Astrocyte of the spinal cord (primary cell): Measurements from ENCODE around the gene SORBS2.

Experiments
- DNase-seq: peaks from one replicate; pipeline ENCODE4 v3.0.0; 2011; ENCODE audit warnings: low read depth, low spot score
- H3K4me3 ChIP-seq: 2 replicates; pipeline ENCODE4 v1.5.1; 2011; ENCODE audit warnings: low read depth, mild to moderate bottlenecking, low read length, moderate library complexity
- CTCF ChIP-seq: IDR thresholded peaks from 2 replicates; pipeline ENCODE4 v1.5.1; 2012; ENCODE audit warnings: low read depth, mild to moderate bottlenecking, low read length, inconsistent platforms
- in situ Hi-C: cut with HindIII; loops from 2 replicates; pipeline ENCODE4 v1.10.0; 2017; ENCODE audit warnings: low sequenced_read_pairs

The SORBS2 gene

GRCh38 chr4:185664481-185664880 lies 147.5 kb downstream of the SORBS2 start:
- H3K4me3 ChIP-seq, result no peak overlapping the region
- in situ Hi-C loops, result no loop called here
- TF ChIP-seq CTCF, result no peak
- DNase-seq, result no peak

GRCh38 chr4:185662030-185662778 lies 149.8 kb downstream of the SORBS2 start:
- no peak for TF ChIP-seq CTCF
- DNase-seq, result no peak
- H3K4me3 ChIP-seq, result no peak overlapping the region
- in situ Hi-C loops, result no loop called here

GRCh38 chr4:185660340-185660739 lies 151.7 kb downstream of the SORBS2 start:
- no peak overlapping the region for H3K4me3 ChIP-seq
- no peak for TF ChIP-seq CTCF
- in situ Hi-C loops, result no loop called here
- no peak for DNase-seq

GRCh38 chr4:185657699-185658098 lies 154.3 kb downstream of the SORBS2 start:
- H3K4me3 ChIP-seq, result no peak overlapping the region
- no peak for DNase-seq
- in situ Hi-C loops, result no loop called here
- TF ChIP-seq CTCF, result no peak

GRCh38 chr4:185657183-185657582 lies 154.8 kb downstream of the SORBS2 start:
- in situ Hi-C loops, result no loop called here
- H3K4me3 ChIP-seq, result no peak overlapping the region
- no peak for TF ChIP-seq CTCF
- no peak for DNase-seq

- peak; percentile 75 for DNase-seq
- in situ Hi-C loops, result no loop called here
- H3K4me3 ChIP-seq, result peak overlapping the region; percentile 26
- TF ChIP-seq CTCF, result peak; percentile 75
Observed at GRCh38 chr4:185656467-185656931, 155.5 kb downstream of the SORBS2 start.
